Measurements from ENCODE around the gene ADGRL1.

DNA sequence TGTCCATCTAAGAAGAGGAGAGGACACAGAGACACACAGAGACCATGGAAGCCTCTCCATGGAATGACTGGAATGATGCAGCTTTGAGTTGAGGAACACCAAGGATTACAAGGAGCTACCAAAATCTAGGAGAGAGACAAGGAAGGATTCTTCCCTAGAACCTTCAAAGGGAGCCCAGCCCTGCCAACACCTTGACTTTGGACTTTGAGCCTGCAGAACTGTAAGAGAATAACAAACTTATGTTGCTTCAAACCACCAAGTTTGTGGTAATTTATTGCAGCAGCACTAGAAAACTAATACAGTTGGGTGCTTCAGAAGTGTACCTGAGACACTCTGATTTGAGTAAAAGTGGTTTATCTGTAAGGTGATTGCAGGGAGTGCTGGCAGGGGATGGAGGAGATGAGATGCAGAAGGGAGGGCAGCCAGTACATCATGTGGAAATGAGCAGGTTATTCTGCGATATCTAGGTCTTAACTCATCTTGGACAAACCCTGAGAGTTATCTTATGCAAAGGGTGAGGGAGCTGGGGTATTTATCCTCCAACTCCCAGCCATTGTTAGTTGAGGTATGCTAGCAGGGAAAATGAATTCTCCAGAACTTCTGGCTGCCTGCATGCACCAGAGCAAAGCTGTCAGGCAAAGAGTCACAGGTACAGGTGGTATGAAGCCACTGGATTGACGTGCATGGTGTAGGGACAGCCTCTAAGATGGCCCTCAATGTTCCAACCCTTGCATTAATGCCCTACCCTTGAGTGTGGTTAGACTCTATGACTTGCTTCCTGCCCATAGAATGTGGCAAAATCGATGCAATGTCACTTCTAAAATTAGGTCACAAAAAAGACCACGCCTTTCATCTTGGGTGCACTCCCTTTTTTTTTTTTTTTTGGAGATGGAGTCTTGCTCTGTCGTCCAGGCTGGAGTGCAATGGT is 31.3 kb upstream of the ADGRL1 start:
- TF ChIP-seq, protein P1, sequence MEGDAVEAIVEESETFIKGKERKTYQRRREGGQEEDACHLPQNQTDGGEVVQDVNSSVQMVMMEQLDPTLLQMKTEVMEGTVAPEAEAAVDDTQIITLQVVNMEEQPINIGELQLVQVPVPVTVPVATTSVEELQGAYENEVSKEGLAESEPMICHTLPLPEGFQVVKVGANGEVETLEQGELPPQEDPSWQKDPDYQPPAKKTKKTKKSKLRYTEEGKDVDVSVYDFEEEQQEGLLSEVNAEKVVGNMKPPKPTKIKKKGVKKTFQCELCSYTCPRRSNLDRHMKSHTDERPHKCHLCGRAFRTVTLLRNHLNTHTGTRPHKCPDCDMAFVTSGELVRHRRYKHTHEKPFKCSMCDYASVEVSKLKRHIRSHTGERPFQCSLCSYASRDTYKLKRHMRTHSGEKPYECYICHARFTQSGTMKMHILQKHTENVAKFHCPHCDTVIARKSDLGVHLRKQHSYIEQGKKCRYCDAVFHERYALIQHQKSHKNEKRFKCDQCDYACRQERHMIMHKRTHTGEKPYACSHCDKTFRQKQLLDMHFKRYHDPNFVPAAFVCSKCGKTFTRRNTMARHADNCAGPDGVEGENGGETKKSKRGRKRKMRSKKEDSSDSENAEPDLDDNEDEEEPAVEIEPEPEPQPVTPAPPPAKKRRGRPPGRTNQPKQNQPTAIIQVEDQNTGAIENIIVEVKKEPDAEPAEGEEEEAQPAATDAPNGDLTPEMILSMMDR (IDR thresholded peaks at IDR 0.05): no peak
- TF ChIP-seq, protein P2, sequence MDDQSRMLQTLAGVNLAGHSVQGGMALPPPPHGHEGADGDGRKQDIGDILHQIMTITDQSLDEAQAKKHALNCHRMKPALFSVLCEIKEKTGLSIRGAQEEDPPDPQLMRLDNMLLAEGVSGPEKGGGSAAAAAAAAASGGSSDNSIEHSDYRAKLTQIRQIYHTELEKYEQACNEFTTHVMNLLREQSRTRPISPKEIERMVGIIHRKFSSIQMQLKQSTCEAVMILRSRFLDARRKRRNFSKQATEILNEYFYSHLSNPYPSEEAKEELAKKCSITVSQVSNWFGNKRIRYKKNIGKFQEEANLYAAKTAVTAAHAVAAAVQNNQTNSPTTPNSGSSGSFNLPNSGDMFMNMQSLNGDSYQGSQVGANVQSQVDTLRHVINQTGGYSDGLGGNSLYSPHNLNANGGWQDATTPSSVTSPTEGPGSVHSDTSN (IDR thresholded peaks at IDR 0.05): no peak
- TF ChIP-seq, protein P3, sequence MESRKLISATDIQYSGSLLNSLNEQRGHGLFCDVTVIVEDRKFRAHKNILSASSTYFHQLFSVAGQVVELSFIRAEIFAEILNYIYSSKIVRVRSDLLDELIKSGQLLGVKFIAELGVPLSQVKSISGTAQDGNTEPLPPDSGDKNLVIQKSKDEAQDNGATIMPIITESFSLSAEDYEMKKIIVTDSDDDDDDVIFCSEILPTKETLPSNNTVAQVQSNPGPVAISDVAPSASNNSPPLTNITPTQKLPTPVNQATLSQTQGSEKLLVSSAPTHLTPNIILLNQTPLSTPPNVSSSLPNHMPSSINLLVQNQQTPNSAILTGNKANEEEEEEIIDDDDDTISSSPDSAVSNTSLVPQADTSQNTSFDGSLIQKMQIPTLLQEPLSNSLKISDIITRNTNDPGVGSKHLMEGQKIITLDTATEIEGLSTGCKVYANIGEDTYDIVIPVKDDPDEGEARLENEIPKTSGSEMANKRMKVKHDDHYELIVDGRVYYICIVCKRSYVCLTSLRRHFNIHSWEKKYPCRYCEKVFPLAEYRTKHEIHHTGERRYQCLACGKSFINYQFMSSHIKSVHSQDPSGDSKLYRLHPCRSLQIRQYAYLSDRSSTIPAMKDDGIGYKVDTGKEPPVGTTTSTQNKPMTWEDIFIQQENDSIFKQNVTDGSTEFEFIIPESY (IDR thresholded peaks at IDR 0.05; ENCODE audit: borderline replicate concordance, low read depth): no peak
- TF ChIP-seq EZH2phosphoT487 (IDR thresholded peaks at IDR 0.05; ENCODE audit: borderline replicate concordance, low read depth) (no peak), TAF1 (IDR thresholded peaks at IDR 0.05; ENCODE audit: borderline replicate concordance, low read depth, low read length) (no peak), RAD21 (IDR thresholded peaks at IDR 0.05; ENCODE audit: low read length) (no peak), POLR2AphosphoS5 (IDR thresholded peaks at IDR 0.05; ENCODE audit: low read depth, low read length) (no peak), SMC3 (IDR thresholded peaks at IDR 0.05; ENCODE audit: low read depth, low read length) (no peak), YY1 (IDR thresholded peaks at IDR 0.05; ENCODE audit: low read depth) (no peak), GABPA (IDR thresholded peaks at IDR 0.05; ENCODE audit: low read depth) (no peak), TCF12 (IDR thresholded peaks at IDR 0.05) (no peak)
- TF ChIP-seq, protein P4, sequence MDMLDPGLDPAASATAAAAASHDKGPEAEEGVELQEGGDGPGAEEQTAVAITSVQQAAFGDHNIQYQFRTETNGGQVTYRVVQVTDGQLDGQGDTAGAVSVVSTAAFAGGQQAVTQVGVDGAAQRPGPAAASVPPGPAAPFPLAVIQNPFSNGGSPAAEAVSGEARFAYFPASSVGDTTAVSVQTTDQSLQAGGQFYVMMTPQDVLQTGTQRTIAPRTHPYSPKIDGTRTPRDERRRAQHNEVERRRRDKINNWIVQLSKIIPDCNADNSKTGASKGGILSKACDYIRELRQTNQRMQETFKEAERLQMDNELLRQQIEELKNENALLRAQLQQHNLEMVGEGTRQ (IDR thresholded peaks at IDR 0.05; ENCODE audit: borderline replicate concordance, low read depth, low read length): no peak
